Sigmoid colon (tissue), 4 donors: ENCODE results near the gene ADAM10.

Experiments used
- CTCF ChIP-seq, 4 experiments: fragments of 450-650 bp in 3 of 4; fragments of 200-600 bp in 1 of 4; IDR thresholded peaks; one replicate each; pipeline ENCODE4 v1.5.1; 2016 to 2019; ENCODE audit warnings: antibody characterized with exemption in 4 of 4, mild to moderate bottlenecking in 3 of 4, moderate library complexity in 2 of 4
- EP300 ChIP-seq, 4 donors: sonication (generic); formaldehyde crosslinking; IDR thresholded peaks; one replicate each; pipeline ENCODE4 v1.6.1; 2017; ENCODE audit warnings: antibody characterized with exemption in 4 of 4
- POLR2A ChIP-seq, 2 donors: fragments of 450-650 bp; IDR thresholded peaks; one replicate each; pipeline ENCODE4 v1.6.1; 2016; ENCODE audit warnings: antibody characterized with exemption in 2 of 2, mild to moderate bottlenecking in 2 of 2, moderate library complexity in 2 of 2
- POLR2AphosphoS5 ChIP-seq, 4 donors: sonication (generic); formaldehyde crosslinking; IDR thresholded peaks; one replicate each; pipeline ENCODE4 v1.6.1; 2017; ENCODE audit warnings: antibody characterized with exemption in 4 of 4

- TF ChIP-seq CTCF (IDR thresholded peaks at IDR 0.05), result no peak
- no peak for TF ChIP-seq POLR2A (IDR thresholded peaks at IDR 0.05)
- no peak for TF ChIP-seq POLR2AphosphoS5 (IDR thresholded peaks at IDR 0.05)
- TF ChIP-seq EP300 (IDR thresholded peaks at IDR 0.05), result no peak
These were observed 80.4 kb downstream of the ADAM10 start for GRCh38 chr15:58669108-58669507.
